ENCODE data around the gene USP9X. TPM values are rescaled to one million over a fixed set of nuclear protein-coding genes. Genes with fewer than 3 reads are reported as not detected.

Gene USP9X
- total RNA-seq, 6 donors from 2014 or later = 56.8 to 117 (median 68.1) TPM

- no peaks in the 10 kb centered on the region for H3K9me3 ChIP-seq
- H3K36me3 ChIP-seq = no peaks in the 10 kb centered on the region
- ATAC-seq (ENCODE audit: low FRiP score in 2 of 2) = no peak
- H3K27ac ChIP-seq = no peak overlapping the region
- DNase-seq = no peak
- no peak overlapping the region for H3K4me3 ChIP-seq
- no peaks in the 10 kb centered on the region for H3K27me3 ChIP-seq
- no peak for TF ChIP-seq POLR2AphosphoS5 (IDR thresholded peaks at IDR 0.05)
- TF ChIP-seq POLR2A (IDR thresholded peaks at IDR 0.05) = no peak
- 63 to 89% methylated on average over 1 of the region's 1 CpG for WGBS, 2 donors
- H3K4me1 ChIP-seq = no peaks in the 10 kb centered on the region
Measured at GRCh38 chrX:41066969-41067368, 18.3 kb upstream of the USP9X start.

DNA sequence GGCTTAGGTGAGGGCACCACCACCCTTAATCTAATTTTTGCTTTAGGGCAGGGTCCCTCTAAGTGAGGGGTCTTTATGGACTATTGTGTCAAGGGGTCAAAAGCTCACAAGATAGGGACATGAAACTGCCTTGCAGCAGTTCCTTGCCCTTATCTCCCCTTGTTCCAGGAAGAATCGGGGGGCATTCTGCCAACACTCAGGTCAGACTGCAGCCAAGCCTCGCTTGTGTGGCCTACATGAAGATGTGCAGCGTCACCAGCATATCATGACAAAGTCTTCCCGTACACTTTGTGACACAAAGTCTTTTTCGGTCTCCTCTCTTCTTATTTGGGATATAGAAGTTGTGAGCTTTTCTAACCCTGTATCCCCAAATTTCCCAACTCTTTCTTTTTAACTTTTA, 17.5 kb upstream of the USP9X start:
- no peaks in the 10 kb centered on the region for H3K36me3 ChIP-seq
- TF ChIP-seq CTCF (IDR thresholded peaks at IDR 0.05) (no peak), POLR2A (IDR thresholded peaks at IDR 0.05) (no peak), EP300 (IDR thresholded peaks at IDR 0.05) (no peak), POLR2AphosphoS5 (IDR thresholded peaks at IDR 0.05) (no peak)
- no peak for DNase-seq
- no peaks in the 10 kb centered on the region for H3K27me3 ChIP-seq
- 80 to 83% methylated on average over 5 of the region's 5 CpGs for WGBS, 2 donors
- H3K9me3 ChIP-seq = no peaks in the 10 kb centered on the region
- no peak for ATAC-seq (ENCODE audit: low FRiP score in 2 of 2)
- H3K4me1 ChIP-seq = no peaks in the 10 kb centered on the region
- no peak overlapping the region for H3K27ac ChIP-seq
- no peak overlapping the region for H3K4me3 ChIP-seq

DNA sequence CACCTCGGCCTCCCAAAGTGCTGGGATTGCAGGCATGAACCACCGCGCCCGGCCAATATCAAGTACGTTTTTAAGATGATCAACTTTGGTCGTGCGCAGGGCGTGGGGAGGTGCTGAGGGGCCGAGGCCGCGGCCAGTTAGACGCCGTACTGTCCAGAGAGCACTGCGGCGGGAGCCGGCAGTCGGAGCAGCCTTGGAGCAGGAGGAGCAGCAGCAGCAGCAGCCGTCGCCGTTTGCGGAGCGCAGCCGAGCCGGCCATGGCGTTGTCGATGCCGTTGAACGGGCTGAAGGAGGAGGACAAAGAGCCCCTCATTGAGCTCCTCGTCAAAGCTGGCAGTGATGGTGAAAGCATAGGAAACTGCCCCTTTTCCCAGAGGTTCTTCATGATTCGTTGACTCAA, 8.5 kb upstream of the USP9X start:
- Histone ChIP-seq H3K4me3 (no peak overlapping the region), H3K36me3 (no peaks in the 10 kb centered on the region), H3K9me3 (no peaks in the 10 kb centered on the region), H3K4me1 (no peaks in the 10 kb centered on the region), H3K27ac (no peak overlapping the region), H3K27me3 (no peaks in the 10 kb centered on the region)
- TF ChIP-seq POLR2A (IDR thresholded peaks at IDR 0.05) = no peak
- no peak for TF ChIP-seq POLR2AphosphoS5 (IDR thresholded peaks at IDR 0.05)
- TF ChIP-seq CTCF (IDR thresholded peaks at IDR 0.05) = no peak
- no peak for TF ChIP-seq EP300 (IDR thresholded peaks at IDR 0.05)
- ATAC-seq (ENCODE audit: low FRiP score in 2 of 2) (no peak), DNase-seq (peak in 1 of 2 donors; percentile 56)
- WGBS, 2 donors = 84 to 90% methylated on average over 17 to 30 of the region's 30 CpGs

- Histone ChIP-seq H3K36me3 (no peaks in the 10 kb centered on the region), H3K27me3 (peaks cover 0 to 5% (median 0%) of the 10 kb centered on the region in 4 donors), H3K27ac (no peak overlapping the region), H3K4me1 (peaks cover 0 to 8% (median 0%) of the 10 kb centered on the region in 4 donors), H3K4me3 (no peak overlapping the region), H3K9me3 (no peaks in the 10 kb centered on the region)
- 58 to 83% methylated on average over 2 of the region's 2 CpGs for WGBS, 2 donors
- DNase-seq = no peak
- no peak for TF ChIP-seq POLR2A (IDR thresholded peaks at IDR 0.05)
- TF ChIP-seq CTCF (IDR thresholded peaks at IDR 0.05) = no peak
- TF ChIP-seq EP300 (IDR thresholded peaks at IDR 0.05) = no peak
- no peak for TF ChIP-seq POLR2AphosphoS5 (IDR thresholded peaks at IDR 0.05)
- no peak for ATAC-seq (ENCODE audit: low FRiP score in 2 of 2)
Measured at GRCh38 chrX:41081821-41082220, 3.4 kb upstream of the USP9X start.

- ATAC-seq (ENCODE audit: low FRiP score in 2 of 2) (no peak), DNase-seq (no peak)
- H3K27me3 ChIP-seq = peaks cover 0 to 5% (median 0%) of the 10 kb centered on the region in 4 donors
- no peaks in the 10 kb centered on the region for H3K9me3 ChIP-seq
- no peak overlapping the region for H3K27ac ChIP-seq
- 44 to 64% methylated on average over 3 of the region's 3 CpGs for WGBS, 2 donors
- TF ChIP-seq CTCF (IDR thresholded peaks at IDR 0.05) (no peak), EP300 (IDR thresholded peaks at IDR 0.05) (no peak), POLR2A (IDR thresholded peaks at IDR 0.05) (no peak), POLR2AphosphoS5 (IDR thresholded peaks at IDR 0.05) (no peak)
- no peaks in the 10 kb centered on the region for H3K36me3 ChIP-seq
- H3K4me1 ChIP-seq = peaks cover 0 to 9% (median 0%) of the 10 kb centered on the region in 4 donors
- no peak overlapping the region for H3K4me3 ChIP-seq
Measured at GRCh38 chrX:41082783-41083182, 2.5 kb upstream of the USP9X start.
